SIG-M5 (cell line): Measurements from ENCODE around the gene SZT2.

Source experiments
- DNase-seq: peaks from one replicate; lab custom pipeline; 2025; lab: John Stamatoyannopoulos, UW

Gene SZT2

DNA sequence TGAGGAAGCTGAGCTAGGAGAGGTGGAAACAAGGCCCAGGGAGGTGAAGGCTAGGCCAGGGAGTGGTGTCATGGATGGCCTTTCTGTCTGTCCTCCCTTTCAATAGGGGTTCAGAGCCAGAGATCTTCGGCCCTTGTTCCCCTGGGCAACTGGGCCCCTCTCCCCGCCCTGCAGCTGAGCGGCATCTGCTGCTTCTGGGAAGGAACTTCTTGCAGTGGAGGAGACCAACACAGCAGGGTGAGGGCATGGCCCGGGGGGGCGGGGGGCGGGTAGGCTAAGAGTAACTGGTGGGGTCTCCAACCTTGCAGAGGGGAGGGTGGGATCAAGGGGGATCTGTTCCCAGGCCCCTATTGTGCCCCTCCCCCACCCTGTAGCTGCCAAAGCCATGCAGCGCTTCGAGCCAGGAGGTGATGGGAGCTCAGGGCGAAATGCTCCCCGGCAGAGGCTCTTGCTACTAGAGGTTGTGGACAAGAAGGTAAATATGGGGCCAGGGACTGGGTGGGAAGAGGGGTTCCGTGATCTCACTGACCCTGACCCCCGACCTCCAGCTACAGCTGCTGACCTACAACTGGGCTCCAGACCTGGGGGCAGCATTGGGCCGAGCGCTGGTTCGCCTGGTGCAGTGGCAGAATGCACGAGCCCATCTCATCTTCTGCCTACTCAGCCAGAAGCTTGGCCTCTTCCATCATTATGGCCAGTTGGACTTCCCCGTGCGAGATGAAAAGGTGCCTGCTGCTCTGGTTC, 52.4 kb downstream of the SZT2 start:
- no peak for DNase-seq

DNA sequence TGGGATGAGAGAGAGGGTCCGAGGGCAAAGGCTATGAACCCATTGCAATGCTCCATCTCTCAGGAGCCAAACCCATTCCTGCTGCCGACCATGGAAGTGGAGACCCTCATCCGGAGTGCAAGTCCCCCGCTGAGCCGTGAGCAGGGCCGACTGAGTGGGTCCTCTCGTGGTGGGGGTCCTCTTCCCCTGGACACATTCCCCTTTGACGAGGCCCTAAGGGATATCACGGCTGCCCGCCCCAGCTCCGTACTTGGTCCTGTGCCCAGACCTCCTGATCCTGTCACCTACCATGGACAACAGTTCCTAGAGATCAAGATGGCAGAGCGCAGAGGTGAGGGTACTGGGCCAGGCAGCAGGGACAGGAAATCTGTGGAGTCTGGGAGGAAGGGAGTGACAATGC, 53.1 kb downstream of the SZT2 start:
- DNase-seq: no peak

DNA sequence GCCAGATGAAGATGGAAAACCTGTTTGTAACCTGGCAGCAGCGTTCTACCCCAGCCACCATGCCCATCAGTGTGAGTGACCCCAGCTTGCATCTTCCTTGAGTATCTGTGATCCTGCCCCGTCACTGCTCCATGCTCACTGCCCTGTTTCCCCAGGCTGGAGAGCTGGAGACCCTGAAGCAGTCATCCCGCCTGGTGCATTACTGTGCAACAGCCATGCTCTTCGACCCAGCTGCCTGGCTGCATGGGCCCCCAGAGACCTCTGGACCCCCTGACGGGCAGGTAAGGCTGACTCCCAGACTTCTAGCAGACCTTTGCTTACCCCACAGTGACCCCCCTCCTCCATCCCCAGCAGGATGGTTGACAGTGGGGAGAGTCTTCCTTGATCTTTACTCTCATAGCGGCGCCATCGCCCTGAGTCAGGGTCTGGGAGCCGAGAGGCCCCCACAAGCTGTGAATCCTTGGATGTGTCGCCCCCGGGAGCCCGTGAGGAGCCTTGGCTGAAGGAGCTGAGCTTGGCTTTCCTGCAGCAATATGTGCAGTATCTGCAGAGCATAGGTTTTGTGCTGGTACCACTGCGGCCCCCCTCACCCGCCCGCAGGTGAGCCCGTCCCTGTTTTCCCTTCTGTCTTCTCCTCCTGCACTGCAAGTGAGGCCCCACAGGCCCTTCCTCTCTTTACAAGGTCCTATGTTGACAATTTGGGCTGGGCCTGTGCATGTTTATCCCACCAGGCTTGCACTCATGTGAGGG, 53.7 kb downstream of the SZT2 start:
- DNase-seq: no peak

DNA sequence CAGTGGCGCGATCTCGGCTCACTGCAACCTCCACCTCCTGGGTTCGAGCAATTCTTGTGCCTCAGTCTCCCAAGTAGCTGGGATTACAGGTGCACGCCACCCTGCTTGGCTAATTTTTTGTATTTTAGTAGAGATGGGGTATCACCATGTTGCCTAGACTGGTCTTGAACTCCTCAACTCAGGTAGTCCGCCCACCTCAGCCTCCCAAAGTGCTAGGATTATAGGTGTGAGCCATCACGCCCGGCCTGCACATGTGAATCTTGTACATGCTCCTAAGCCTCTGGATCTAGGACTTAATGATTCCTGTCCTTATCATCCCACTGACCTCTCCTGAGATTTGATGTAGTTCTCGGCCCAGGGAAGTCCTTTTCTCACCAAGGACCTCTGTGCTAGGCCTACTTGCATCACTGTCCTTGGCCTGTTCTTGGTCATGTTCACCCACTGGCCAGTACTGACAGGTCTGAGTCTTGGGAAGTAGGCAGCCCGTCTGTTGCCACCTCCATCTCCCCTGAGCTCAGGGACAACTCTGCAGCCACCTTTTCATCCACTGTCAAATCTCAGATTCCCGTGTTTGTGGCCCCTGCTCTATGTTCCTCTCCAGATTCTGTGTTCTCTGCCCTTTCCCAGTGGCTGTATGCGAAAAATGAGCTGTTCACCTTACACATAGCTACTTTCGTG, 54.6 kb downstream of the SZT2 start:
- no peak for DNase-seq

DNA sequence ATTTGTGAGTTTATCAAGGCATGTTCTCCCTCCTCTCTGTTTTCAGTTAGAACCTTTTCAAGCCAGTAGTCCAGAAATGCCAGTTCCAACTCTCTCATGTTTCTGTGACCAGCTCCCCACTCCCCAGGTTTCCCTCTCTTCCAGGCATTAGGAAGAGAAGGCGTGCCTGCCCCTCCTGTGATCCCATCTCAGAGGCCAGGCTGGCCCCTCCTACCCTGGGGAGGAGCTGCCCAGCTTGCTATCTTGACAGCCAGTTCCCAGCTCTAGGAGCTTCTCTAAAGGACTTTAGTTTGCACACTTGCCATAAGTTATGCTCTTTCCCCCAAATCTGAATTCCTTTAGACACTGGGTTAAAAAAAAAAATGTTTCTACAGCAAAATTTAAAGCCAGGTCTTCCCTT, 55.1 kb downstream of the SZT2 start:
- DNase-seq: no peak

DNA sequence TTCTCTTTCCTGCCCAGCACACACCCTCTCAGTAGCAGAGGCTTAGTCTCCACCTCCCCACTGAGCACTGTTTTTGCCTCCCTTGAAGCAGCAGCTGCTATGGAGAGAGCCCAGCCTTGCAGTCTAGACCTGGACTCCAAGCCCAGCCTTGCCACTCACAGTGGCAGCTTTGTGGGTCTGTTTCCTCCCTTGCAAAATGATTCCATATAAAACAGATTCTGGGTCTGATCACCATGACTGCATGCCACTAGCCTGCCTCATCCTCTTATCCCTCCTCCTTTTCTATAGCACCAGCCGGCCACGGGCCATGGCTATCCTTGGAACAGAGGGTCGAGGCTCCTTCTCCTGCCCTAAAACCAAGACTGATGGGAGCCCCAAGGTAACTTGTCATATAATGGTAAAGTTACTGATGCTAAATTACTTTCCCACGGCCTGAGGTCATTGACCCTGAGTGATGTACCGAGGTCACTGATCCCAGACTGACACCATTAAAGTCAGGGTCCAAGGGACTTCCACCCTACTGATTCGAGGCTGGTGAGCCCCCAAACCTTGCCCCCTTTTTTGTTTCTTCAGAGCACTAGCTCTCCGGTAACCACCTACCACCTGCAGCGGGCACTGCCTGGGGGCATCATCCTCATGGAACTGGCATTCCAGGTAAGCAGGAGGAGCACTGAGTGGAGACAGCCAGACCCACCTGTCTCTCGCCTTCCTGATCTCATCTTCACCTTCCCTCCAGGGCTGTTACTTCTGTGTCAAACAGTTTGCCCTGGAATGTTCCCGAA, 56.1 kb downstream of the SZT2 start:
- no peak for DNase-seq

DNA sequence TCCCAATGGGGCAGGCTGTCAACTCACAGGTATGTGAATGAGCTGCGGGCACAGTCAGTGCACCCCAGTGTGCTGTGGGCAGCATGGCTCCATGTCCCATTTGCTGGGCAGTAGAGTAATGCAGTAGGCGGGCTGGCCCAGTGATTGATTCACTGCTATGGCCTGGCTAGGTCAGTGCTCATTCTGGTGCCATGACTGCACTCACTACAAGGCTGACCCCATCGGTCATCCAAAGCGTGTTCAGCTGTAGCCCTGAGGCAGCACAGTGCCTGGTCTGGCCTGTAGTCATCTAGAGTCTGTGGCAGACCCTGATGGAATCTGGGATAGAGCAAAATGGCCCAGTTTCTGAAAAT, 56.7 kb downstream of the SZT2 start:
- DNase-seq: no peak

DNA sequence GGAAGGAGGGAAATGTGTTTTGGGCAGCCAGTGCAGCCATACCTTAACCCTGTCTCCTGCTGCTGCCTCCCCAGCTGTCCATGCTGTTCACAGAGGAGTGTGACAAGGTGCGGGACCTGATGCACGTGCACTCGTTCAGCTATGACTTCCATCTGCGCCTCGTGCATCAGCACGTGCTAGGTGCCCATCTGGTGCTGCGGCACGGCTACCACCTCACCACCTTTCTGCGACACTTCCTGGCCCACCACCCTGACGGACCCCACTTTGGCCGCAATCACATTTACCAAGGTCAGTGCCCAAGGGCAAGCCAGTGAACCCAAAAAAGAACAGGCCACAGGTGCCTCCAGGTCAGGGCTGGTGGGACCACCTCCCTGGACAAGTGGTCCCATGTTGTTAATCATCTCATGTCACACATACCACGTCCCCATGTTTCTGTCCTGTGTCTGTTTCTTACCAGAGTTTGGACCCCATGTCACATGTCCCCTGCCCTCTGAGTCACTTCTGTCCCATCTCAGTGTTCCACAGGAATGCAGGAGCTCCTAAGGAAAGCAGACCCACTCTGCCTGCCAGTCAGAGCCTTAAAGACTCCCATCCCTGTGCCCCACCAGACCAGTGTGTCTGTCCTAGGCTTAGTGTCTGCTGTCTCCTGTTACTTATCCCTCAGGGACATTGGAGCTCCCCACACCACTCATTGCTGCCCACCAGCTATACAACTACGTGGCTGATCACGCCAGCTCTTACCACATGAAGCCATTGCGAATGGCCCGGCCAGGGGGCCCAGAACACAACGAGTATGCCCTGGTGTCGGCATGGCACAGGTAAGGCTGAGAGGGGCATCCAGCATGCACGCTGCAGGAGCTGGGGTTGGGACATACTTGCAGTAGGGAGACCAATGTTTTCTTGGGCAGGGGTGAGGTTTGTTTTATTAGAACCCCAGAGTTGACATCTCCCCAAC, 57.5 kb downstream of the SZT2 start:
- no peak for DNase-seq

DNA sequence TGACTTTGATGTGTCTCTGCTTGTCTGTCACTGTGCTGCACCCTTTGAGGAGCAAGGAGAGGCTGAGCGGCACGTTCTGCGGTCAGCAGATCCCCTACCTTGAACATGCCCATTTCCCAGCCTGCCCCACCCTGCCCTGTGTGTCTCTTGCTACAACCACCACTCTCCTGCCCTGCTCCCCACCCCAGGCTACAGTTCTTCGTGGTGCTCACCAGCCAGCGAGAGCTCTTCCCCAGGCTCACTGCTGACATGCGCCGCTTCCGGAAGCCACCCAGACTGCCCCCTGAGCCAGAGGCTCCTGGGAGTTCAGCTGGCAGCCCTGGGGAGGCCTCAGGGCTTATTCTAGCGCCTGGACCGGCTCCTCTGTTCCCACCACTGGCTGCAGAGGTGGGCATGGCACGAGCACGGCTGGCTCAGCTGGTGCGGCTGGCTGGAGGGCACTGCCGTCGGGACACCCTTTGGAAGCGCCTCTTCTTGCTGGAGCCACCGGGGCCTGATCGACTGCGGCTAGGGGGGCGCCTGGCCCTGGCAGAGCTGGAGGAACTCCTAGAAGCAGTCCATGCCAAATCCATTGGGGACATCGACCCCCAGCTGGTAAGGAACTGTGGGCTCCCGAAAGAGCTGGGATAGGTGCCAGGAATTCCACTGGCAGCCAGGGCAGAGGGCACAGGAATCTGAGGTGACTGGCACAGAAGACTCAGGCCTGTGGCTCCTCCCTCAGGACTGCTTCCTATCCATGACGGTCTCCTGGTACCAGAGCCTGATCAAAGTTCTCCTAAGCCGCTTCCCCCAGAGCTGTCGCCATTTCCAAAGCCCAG, 58.4 kb downstream of the SZT2 start:
- DNase-seq: no peak

DNA sequence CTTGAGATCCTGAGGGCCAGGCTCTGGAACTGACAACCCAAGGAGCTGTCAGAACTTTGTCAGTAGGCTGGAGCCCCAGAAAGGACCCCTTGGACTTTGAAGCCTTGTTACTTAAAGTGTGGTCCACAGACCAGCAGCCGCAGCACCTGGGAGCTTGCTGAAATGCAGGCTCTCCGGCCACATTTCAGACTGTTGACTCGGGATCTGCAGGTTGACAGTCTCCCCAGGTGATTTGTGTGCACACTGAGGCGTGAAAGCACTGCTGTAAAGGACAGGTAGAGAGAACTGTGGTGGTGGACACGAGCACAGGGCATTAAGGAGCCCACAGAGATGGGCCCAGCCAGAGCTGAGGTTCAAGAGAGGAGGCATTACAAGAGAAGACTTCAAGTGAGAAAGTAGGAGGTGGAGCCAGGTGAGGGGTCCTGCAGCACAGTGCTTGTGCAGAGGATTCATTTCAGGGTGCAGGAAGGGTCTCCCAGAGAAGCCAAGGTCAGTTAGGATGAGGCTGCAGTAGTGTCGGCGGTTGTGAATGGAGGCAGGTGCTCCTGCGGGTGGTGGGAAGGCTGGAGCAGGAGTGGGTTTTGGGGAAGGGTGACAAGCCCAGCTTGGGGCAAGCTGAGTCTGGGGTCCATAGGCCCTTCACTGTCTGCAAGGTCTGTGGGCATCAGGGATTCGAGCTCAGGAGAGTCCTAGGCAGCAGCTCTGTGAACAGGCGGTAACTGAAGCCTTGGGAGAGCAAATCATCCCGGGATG, 59.4 kb downstream of the SZT2 start:
- DNase-seq: no peak

DNA sequence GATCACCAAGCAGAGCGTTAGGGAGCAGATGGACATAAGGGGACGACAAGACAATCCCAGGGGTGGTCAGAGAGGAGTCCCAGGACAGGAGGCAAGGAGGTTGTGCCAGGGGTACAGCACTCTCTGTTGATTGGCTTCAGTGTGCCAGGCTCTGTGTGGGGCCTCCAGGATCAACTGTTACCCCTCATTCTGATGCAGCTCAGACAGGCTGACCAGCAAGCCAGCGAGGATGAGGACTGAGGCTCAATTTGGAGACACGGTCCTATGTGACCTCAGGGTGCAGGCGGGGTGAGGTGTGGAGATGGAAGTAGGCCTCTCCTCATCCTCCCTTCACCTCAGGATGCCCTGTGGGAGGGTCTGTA, 60.0 kb downstream of the SZT2 start:
- DNase-seq: no peak

DNA sequence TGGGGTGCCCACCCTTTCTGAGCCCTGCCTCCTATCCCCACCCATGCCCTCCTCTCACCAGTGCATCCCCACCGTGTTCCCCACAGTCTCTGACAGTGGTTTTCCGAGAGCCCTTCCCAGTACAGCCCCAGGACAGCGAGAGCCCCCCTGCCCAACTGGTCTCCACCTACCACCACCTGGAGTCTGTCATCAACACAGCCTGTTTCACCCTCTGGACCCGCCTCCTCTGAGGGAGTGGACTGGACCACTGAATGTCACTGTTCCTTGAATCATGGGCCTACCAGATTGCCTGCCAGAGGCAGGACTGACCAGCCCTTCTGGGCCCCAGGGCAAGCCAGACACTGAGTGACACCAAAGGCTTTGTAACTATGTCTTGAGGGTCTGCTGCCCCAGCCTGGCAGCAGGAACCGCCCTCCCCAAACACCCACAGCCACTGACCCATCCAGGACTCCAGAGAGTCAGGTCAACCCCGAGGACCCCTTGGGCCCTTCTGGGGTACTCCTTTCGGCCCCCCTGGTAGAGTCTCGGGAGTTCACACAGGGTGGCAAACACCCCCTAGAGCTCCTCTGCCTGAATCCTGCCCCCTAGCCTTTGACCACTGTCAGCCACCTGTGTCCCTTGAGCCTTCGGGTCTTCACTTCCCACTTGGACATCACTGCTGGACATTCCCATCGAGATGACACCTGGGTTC, 60.7 kb downstream of the SZT2 start:
- DNase-seq: no peak

DNA sequence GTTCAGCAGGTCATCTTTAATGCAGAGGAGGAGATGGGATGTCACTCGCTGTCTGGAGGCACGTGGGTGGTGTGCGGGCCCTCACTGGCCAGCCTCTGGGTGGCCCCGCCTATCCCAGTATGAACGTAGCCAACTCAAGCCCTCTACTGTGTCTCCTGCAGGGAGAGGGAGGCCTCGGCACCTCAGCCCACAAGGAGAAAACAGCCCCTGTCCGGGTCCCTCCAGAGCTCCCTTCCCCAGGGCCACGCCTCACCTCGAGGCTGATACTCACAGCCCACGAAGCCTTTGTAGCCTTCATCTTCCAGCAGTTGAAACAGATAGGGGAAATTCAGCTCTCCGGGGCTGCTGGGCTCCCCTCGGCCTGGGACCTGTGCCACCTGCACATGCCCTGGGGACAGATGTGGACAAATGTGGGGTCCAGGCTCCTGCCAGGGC, 61.5 kb downstream of the SZT2 start:
- DNase-seq: no peak

DNA sequence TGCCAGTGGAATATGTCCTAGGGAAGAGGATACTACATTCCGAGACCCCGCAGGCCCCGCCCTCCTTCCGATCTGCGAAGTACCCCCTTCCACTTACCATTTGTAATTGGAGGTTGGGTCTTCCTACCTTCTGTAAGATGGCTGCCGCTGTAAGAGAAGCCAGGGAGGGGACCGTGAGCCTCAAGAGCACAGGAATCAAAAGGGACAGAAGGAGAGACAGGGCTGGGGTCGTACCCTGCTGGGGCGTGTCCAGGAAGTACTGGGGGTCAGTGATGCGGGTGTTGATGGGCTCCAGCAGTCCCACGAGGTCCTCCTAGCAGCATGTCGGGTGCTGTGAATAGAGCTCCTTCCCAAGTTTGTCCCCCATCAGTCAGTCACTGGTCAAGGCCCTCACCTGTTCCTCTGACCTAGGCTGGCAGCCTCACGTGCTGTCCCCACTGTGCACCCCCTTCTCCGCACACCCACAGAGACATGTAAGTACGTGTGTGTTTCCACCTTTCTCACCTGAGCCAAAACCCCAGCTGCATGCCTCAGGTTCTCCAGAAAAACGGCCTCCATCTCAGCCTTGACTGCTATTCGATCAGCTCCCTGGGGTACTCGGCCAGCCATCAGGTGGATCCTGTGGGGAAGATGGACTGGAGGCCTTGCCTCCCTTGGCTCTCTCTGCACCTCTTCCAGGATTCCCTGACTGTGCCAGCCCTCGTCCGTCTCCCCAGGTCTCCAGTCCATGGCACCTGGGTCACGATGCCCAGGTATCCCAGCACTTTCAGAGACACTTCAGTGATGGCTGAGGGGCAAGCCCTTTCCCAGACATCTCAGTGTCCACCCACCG, 62.2 kb downstream of the SZT2 start:
- no peak for DNase-seq

DNA sequence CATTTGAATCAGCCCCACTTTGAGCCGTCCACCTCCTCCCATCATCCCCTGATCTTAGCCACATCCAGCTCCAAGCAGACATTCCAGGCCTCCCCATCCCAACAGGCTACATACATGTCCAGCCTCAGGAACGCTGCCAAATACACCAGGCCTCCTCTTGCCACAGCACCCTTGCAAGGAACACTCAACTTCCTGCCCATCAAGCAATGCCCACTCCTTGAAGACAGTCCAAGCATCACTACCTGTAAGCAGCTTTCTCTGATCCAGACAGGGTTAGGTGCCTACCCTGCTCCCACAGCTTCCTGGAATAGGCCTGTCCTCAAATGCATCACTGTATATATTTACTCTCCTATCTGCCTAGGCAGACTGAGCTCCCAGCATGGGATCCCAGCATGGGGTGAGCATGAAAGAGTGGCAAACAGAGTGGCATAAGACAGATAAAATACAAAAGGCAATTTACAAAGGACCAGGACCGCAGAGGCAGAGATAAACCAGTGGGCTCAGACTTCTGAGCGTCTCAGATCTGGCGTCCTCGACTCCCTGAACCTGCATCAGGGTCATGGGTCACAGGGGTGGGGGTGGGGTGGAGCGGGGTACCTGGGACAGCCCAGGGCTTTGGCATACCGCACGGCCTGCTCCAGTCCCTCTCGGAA, 63.2 kb downstream of the SZT2 start:
- no peak for DNase-seq

DNA sequence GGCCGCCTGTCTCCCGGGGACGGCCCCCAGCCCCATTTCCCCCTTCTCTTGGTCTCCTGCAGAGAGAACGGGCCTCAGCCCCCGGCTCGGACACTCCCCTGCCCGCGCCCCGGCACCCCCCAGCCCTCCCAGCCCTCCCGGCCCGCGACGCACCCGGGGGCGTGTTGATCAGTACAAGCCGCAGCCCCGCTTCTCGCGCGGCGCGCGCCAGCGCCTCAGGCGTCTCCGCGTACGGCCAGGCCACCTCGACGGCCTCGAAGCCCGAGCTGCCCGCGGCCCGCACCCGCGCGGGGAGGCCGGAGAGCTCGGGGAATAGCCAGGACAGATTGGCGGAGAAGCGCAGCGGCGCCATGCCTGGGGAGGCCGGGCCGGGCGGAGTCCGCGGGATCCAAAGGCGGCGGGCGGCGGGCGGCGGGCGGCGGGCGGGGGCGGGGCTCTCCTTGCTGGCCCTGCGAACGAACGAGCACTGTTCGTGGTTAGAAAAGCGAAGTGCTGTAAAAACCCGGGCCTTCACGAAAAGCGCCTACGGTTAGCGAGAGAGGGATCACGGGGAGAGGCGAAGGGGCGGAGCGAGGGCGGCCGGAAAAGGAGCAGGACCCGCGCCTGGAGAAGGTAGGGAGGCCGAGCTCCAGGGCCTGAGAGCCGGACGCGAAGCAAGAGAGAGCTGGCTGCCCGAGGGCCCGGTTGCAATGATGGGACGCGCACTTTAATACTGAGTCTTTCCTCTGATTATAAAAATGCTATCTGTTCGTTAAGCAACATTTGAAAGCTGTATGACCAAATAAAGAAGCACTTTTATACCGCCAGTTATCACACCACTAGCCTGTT, 64.0 kb downstream of the SZT2 start, which contains the start of gene HYI:
Gene HYI (minus strand): TSS at position 490 of the 828 bp plus-strand sequence. CDS start 138 bp downstream, at position 352.
- DNase-seq: no peak
